ENCODE measurements around the gene ARHGEF7.

The ARHGEF7 gene

DNA sequence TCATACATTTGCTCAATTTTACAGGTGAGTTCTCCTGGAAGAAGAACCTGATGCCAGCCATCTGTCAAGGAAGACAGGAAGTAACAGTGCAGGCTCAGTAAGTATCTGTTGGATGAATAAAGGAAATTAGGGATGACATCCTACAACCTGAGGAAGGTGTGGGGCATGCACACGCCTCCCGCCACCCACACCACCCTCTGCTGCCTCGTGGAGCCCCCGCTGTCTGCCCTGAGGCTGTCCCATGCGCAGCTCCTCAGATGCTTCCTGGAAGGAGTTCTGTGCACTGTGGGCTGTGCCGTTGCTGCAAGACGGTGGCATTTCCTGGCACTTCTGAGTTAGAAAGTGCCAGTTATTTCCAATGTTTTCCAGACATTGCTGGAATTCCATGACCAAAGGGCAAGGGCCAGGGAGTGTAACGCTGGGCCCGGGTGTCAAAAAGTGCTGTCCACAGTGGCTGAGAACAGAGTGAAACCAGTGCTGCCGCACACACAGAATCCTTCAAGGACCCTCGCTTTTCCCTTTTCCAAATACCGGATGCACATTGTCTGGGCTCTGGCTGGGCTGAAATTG lies 201.1 kb downstream of the ARHGEF7 start:
- FAIRE-seq (no peak), DNase-seq (ENCODE audit: insufficient read length) (no peak)
- TF ChIP-seq TAF1 (IDR thresholded peaks at IDR 0.05; ENCODE audit: borderline replicate concordance, low read depth, low read length) (no peak), POLR2AphosphoS5 (IDR thresholded peaks at IDR 0.05; ENCODE audit: low read depth, low read length) (no peak), POLR2A (IDR thresholded peaks at IDR 0.05; ENCODE audit: low read depth, low read length) (no peak)

GRCh38 chr13:111317042-111317550 lies 202.0 kb downstream of the ARHGEF7 start:
- DNase-seq (ENCODE audit: insufficient read length) (no peak), FAIRE-seq (no peak)
- TF ChIP-seq POLR2A (IDR thresholded peaks at IDR 0.05; ENCODE audit: low read depth, low read length) (no peak), TAF1 (IDR thresholded peaks at IDR 0.05; ENCODE audit: borderline replicate concordance, low read depth, low read length) (no peak), POLR2AphosphoS5 (IDR thresholded peaks at IDR 0.05; ENCODE audit: low read depth, low read length) (no peak)

DNA sequence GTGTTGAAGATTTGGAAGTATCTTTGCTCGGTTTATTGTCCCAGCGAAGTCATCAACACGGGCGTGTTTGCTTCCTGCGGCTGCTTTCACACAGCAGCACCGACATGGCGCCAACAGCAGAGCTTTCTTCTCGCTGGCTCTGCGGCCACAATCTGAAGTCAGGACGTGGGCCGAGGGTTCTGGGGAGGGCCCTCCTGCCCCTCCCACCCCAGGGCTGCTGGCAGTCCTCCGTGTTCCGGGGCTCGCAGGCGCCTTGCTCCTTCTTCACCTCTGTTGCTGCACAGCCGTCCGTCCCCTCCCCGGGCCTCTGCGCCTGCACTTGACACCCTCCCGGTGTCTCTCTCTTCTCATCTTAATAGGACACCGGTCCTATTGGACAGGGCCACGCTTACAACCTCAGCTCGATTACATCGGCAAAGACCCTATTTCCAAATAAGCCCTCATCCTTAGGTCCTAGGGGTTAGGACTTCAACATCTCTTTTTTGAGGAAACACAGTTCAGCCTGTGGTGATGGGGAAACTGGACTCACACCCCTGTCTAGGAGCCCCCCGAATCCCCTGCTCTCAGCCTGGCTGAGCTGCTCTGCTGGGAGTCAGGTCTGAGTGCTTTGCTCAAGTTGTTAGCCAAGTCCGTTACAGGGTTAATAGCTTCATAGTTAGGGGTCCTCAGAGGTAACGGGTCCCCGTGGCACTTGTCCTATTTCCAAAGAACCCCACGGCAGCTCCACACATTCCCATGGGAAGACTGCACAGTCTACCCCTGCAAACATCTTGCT lies 202.6 kb downstream of the ARHGEF7 start:
- no peak for FAIRE-seq
- no peak for TF ChIP-seq POLR2A (IDR thresholded peaks at IDR 0.05; ENCODE audit: low read depth, low read length)
- no peak for TF ChIP-seq POLR2AphosphoS5 (IDR thresholded peaks at IDR 0.05; ENCODE audit: low read depth, low read length)
- TF ChIP-seq TAF1 (IDR thresholded peaks at IDR 0.05; ENCODE audit: borderline replicate concordance, low read depth, low read length), result no peak
- no peak for DNase-seq (ENCODE audit: insufficient read length)

DNA sequence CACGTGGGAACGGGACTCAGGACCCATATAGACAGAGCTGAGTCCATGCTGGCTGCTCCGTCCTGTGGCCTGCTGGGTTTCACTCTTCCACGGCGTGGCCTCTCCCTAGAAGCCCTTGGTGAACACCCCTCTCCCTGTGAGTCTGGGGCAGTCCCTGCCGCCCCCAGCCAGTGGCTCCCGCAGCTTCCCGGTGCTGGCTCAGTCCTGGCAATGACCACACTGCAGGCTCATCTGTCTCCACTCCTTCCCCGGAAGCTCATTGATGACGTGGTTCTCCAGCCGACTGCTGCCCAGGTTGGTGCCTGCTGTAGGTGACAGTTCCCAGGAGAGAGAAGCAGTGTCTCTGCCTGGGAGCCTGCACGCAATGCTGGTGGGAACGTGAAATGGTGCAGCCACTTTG lies 203.3 kb downstream of the ARHGEF7 start:
- TF ChIP-seq POLR2AphosphoS5 (IDR thresholded peaks at IDR 0.05; ENCODE audit: low read depth, low read length) (no peak), TAF1 (IDR thresholded peaks at IDR 0.05; ENCODE audit: borderline replicate concordance, low read depth, low read length) (no peak), POLR2A (IDR thresholded peaks at IDR 0.05; ENCODE audit: low read depth, low read length) (no peak)
- FAIRE-seq (no peak), DNase-seq (ENCODE audit: insufficient read length) (no peak)

GRCh38 chr13:111319521-111319920 lies 204.4 kb downstream of the ARHGEF7 start:
- TF ChIP-seq POLR2AphosphoS5 (IDR thresholded peaks at IDR 0.05; ENCODE audit: low read depth, low read length), result no peak
- no peak for TF ChIP-seq TAF1 (IDR thresholded peaks at IDR 0.05; ENCODE audit: borderline replicate concordance, low read depth, low read length)
- TF ChIP-seq POLR2A (IDR thresholded peaks at IDR 0.05; ENCODE audit: low read depth, low read length), result no peak
- no peak for FAIRE-seq
- DNase-seq (ENCODE audit: insufficient read length), result no peak

DNA sequence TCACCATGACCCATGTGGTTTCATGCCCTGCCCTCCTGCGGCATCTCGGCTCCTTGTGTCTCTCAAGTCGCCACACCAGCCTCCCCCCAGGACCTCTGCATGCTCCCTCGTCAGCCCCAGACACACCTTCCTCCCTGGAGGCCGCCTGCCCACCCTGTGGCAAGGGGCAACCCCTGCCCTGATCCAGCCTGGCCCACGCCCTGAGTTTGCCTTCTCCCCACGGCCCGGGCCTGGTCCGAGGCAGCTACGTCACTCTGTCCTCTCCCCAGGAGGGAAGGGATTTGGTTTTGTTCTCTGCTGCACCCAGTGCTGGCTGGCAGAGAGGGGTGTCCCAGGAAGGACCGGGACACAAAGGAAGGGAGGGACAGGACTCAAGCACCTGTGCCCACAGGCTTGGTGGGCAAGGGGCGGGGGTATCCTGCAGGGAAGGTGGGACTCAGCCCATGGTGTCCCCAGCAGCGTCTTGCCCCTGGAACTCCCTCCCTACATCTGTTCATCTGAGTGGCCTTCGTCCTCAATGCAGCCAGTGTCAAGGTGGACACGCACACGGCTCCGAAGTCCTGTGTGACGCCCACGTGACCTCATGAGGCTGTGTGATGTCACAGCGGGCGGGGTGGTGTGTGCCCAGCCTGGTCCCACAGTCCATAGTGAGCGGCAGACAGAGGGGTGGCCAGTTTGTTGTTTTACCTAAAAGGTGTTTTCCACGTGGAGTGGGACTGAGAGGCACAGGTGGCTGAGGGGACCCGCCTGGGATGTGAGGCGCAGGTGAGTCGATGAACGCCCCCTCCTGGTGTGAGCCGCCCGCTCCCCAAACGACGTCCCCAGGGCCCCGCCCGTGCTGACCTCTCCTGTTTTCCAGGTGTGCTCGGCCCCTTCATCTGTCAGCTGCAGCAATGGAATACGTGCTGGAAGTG lies 205.1 kb downstream of the ARHGEF7 start, which contains the start of gene TEX29:
Gene TEX29, plus strand, starts transcription at position 645 of the 914 bp plus-strand sequence. Its CDS starts 249 bp downstream, at position 894.
- DNase-seq (ENCODE audit: insufficient read length) (no peak), FAIRE-seq (no peak)

GRCh38 chr13:111322001-111322915 lies 207.1 kb downstream of the ARHGEF7 start:
- FAIRE-seq (no peak), DNase-seq (ENCODE audit: insufficient read length) (no peak)

More for the DNA sequence above, 205.1 kb downstream of the ARHGEF7 start, which contains the start of gene TEX29:
- TF ChIP-seq POLR2AphosphoS5 (IDR thresholded peaks at IDR 0.05; ENCODE audit: low read depth, low read length) (no peak), TAF1 (IDR thresholded peaks at IDR 0.05; ENCODE audit: borderline replicate concordance, low read depth, low read length) (no peak)

GRCh38 chr13:111322916-111323331 lies 207.8 kb downstream of the ARHGEF7 start:
- FAIRE-seq (no peak), DNase-seq (ENCODE audit: insufficient read length) (no peak)
- TF ChIP-seq TAF1 (IDR thresholded peaks at IDR 0.05; ENCODE audit: borderline replicate concordance, low read depth, low read length) (no peak), POLR2A (IDR thresholded peaks at IDR 0.05; ENCODE audit: low read depth, low read length) (no peak), POLR2AphosphoS5 (IDR thresholded peaks at IDR 0.05; ENCODE audit: low read depth, low read length) (no peak)

More at GRCh38 chr13:111322001-111322915, 207.1 kb downstream of the ARHGEF7 start:
- no peak for TF ChIP-seq POLR2AphosphoS5 (IDR thresholded peaks at IDR 0.05; ENCODE audit: low read depth, low read length)

- no peak for TF ChIP-seq POLR2AphosphoS5 (IDR thresholded peaks at IDR 0.05; ENCODE audit: low read depth, low read length)
- no peak for TF ChIP-seq POLR2A (IDR thresholded peaks at IDR 0.05; ENCODE audit: low read depth, low read length)
- TF ChIP-seq TAF1 (IDR thresholded peaks at IDR 0.05; ENCODE audit: borderline replicate concordance, low read depth, low read length), result no peak
- DNase-seq (ENCODE audit: insufficient read length) (no peak), FAIRE-seq (no peak)
These were observed 208.4 kb downstream of the ARHGEF7 start for GRCh38 chr13:111323549-111323948.

DNA sequence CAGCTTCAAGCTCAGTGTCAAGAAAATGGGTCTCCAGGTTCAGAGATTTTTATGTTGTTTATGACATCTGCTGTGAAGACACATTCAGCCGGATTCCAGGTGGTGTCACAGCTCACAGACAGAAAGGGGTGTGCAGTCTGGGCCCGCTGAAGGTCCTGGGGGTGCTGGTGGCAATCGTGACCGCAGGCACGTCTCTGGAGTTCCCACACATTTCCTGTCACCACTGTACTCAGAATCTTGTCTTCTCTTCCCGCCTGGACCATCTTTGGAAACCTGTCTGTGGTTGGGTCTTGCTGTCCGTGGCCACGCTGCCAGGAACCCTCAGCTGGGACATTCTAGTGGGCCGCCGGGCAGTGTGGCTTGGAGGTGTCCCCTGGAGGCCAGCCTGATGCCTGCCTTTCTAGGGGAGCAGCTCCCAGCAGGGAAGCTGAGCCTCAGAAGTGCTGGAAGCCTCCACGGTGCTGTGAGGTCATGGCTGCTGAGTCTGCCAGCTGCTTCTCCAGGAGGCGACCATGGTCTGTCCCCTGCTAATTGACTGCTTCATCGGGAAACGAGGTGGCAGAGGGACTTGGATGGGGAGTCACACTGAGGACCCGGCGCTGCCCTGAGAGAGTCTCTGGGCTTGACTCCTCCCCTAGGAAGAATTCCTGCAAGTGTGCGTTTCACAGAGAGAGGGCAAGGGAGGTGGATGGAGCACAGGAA lies 209.0 kb downstream of the ARHGEF7 start:
- TF ChIP-seq POLR2A (IDR thresholded peaks at IDR 0.05; ENCODE audit: low read depth, low read length), result no peak
- no peak for TF ChIP-seq TAF1 (IDR thresholded peaks at IDR 0.05; ENCODE audit: borderline replicate concordance, low read depth, low read length)
- no peak for TF ChIP-seq POLR2AphosphoS5 (IDR thresholded peaks at IDR 0.05; ENCODE audit: low read depth, low read length)
- FAIRE-seq (no peak), DNase-seq (ENCODE audit: insufficient read length) (no peak)
